RWPE1 (cell line): ENCODE data around the gene GPC3.

Experiments
- CTCF ChIA-PET: fragments of 350-600 bp; sonication (Branson Sonifier 250); formaldehyde crosslinking; extraction: SDS; loops from one replicate; lab custom pipeline; 2021; lab: Yijun Ruan, JAX
- POLR2A ChIA-PET: fragments of 400-600 bp; formaldehyde crosslinking; extraction: SDS; loops from one replicate; lab custom pipeline; 2020; ENCODE audit warnings: antibody characterized with exemption; ENCODE audit not compliant: low non-redundant PET; lab: Yijun Ruan, JAX
- DNase-seq: peaks from one replicate; pipeline ENCODE4 v3.0.0; 2012; ENCODE audit warnings: low spot score
- H3K27ac ChIP-seq: fragments of 450-650 bp; 2 replicates; pipeline ENCODE4 v1.5.1; 2017
- TF ChIP-seq, protein P1 (sequence below): fragments of 450-650 bp; conservative IDR thresholded peaks from 2 replicates; pipeline ENCODE4 v1.5.1; 2017; ENCODE audit warnings: low read depth, mild to moderate bottlenecking

Gene GPC3

DNA sequence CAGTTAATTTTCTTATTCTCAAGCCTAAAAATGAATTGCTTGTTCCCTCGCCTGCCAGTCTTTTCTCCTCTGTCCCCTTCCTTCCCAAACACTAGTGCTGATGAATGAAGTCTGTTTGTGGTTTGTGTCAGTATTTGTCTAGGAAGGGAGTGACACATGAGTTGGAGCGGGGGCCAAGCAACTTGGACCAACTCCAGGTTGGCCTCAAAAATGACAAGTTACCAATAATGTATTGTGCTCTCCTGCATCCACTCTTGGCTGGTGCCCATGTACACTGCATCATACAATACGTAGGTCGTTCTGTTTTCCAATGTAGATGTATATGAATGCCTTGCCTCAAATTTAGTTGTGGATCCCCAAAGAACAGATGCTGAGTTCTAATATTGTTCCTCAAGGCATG is 347.1 kb downstream of the GPC3 start:
- CTCF ChIA-PET: no interaction called here
- POLR2A ChIA-PET: no interaction called here
- no peak for DNase-seq
- no peak overlapping the region for H3K27ac ChIP-seq
- TF ChIP-seq, protein P1, sequence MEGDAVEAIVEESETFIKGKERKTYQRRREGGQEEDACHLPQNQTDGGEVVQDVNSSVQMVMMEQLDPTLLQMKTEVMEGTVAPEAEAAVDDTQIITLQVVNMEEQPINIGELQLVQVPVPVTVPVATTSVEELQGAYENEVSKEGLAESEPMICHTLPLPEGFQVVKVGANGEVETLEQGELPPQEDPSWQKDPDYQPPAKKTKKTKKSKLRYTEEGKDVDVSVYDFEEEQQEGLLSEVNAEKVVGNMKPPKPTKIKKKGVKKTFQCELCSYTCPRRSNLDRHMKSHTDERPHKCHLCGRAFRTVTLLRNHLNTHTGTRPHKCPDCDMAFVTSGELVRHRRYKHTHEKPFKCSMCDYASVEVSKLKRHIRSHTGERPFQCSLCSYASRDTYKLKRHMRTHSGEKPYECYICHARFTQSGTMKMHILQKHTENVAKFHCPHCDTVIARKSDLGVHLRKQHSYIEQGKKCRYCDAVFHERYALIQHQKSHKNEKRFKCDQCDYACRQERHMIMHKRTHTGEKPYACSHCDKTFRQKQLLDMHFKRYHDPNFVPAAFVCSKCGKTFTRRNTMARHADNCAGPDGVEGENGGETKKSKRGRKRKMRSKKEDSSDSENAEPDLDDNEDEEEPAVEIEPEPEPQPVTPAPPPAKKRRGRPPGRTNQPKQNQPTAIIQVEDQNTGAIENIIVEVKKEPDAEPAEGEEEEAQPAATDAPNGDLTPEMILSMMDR: no peak

DNA sequence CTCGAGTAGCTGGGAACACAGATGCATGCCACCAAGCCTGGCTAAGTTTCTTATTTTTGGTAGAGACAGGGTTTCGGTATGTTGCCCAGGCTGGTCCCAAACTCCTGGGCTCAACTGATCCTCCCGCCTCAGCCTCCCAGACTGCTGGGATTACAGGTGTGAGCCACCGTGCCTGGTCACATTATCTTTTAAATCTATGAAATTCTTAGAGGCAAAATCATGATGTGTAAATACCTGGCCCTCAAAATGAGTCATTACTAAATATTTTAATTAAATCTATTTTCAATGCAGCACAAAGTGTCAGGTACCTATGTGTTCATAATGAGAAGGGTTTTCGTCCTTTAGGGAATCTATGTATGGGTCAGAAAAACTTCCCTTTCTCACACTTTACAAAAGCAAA is 347.6 kb downstream of the GPC3 start:
- POLR2A ChIA-PET: no interaction called here
- CTCF ChIA-PET: no interaction called here
- no peak overlapping the region for H3K27ac ChIP-seq
- TF ChIP-seq, protein P1: no peak
- no peak for DNase-seq

DNA sequence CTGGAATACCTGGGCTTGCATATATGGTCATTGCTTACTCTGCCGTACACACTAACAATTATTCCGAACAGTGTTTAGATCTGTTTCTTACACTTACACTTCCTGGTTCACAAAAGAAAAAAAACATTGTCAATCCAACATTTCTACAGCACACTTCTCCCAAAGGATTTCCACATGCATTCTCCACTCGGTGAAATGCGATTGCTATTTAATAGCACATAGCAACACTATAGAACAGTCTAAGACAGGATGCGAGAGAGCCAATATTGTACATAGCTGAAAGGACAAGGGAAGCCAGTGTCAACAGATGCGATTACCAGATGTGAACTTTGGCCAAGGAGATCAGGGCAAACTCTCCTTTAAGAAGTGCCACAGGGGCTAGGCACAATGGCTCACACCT is 349.4 kb downstream of the GPC3 start:
- TF ChIP-seq, protein P1: no peak
- CTCF ChIA-PET: interaction anchor here (0.7 kb wide), 1 partner anchor 45 kb away, joined by 5 read pairs; no protein-coding TSS in a partner anchor
- no peak for DNase-seq
- POLR2A ChIA-PET: no interaction called here
- H3K27ac ChIP-seq: no peak overlapping the region

DNA sequence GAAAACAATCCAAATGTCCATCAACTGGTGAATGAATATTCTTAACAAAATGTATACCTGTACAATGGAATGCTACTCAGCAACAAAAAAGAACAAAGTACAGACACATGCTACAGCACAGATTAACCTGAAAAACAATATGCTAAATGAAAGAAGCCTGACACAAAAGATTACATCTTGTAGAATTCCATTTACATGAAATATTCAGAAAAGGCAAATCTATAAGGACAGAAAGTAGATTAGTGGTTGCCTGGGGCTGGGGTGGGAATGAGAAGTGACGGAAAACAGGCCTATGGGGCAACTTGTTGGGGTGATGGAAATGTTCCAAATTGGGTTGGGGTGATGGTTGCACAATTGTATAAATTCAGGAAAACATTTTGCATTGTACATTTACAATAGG is 351.0 kb downstream of the GPC3 start:
- TF ChIP-seq, protein P1: no peak
- ChIA-PET CTCF (no interaction called here), POLR2A (no interaction called here)
- no peak for DNase-seq
- H3K27ac ChIP-seq: no peak overlapping the region

DNA sequence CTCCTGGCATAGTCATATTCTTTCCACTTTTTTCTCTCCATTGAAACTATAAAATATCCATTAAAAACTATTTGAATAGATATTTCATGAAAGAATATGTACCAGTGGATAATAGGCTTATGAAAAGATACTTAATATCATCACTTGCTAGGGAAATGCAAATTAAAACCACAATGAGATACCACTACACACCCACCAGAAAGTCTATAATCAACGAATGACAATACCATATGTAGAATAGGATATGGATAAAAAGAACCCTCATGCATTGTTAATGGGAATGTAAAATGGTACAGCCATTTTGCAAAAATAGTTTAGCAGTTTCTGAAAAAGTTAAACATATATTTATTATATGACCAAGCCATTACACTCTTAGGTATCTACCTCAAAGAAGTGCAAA is 351.4 kb downstream of the GPC3 start:
- TF ChIP-seq, protein P1: no peak
- CTCF ChIA-PET: no interaction called here
- no peak for DNase-seq
- H3K27ac ChIP-seq: no peak overlapping the region
- POLR2A ChIA-PET: no interaction called here

DNA sequence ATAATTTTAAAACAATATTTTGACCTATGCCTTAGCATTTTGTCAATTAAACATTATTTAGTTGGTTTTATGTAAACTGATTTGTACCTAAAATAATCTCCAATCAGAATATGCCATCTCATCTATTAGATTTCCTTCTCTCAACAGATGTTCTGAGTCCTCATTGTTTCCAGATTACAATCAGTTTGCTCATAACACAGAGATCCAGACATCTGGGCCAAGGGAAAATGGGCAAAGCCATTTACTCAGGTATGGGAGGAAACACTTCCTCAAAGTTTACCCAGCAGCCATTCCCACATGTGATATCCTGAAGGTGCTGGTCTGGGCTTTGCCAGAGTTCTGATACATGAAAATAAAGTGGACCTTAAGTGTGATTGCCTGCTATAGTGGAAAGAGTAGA is 352.2 kb downstream of the GPC3 start:
- no peak for DNase-seq
- ChIA-PET CTCF (no interaction called here), POLR2A (no interaction called here)
- no peak overlapping the region for H3K27ac ChIP-seq
- TF ChIP-seq, protein P1: no peak

DNA sequence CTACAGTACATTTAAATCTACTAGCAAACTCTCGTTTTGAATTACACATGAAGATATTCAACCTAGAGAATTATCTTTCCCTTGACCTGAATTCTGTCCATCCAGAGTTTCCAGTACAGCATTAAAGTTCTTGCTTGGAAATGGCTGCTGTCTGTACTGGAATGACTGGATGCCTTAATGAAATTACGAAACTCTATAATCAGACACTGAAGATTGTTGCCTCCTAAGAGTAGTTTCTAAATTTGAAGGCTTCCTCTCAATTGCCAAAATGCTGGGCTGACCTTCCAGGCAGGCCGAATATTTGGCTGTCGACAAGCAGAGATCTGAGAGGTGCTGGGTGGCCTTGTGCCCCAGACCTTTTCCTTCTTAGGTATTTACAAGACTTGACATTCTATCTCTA is 355.0 kb downstream of the GPC3 start:
- POLR2A ChIA-PET: no interaction called here
- CTCF ChIA-PET: no interaction called here
- no peak overlapping the region for H3K27ac ChIP-seq
- TF ChIP-seq, protein P1: no peak
- no peak for DNase-seq
